HL-60 (cell line): ENCODE data around the gene IQCF2.

Source experiments
- DNase-seq, 2 experiments: peaks; one replicate each; pipeline ENCODE4 v3.0.0-alpha.2; 2010 to 2020; ENCODE audit warnings: low read depth in 1 of 2, low spot score in 1 of 2
- H3K27ac ChIP-seq: fragments of 250-450 bp; sonication (Bioruptor Pico); replicated peaks from 2 replicates; pipeline ENCODE4 v1.5.1; 2020; ENCODE audit warnings: mild to moderate bottlenecking, moderate library complexity
- H3K27me3 ChIP-seq: fragments of 250-450 bp; sonication (Bioruptor Pico); 2 replicates; pipeline ENCODE4 v1.5.1; 2021; ENCODE audit warnings: mild to moderate bottlenecking, moderate library complexity; ENCODE audit not compliant: insufficient read depth, poor library complexity, severe bottlenecking
- H3K4me3 ChIP-seq: replicated peaks from 2 replicates; pipeline ENCODE4 v1.5.1; 2011; ENCODE audit warnings: mild to moderate bottlenecking, control low read depth, low read length; ENCODE audit not compliant: insufficient read depth
- CTCF ChIP-seq: IDR thresholded peaks from one replicate; pipeline ENCODE4 v1.5.1; 2011; ENCODE audit warnings: low read length, control low read depth, inconsistent platforms; ENCODE audit not compliant: insufficient read depth
- GABPA ChIP-seq: IDR thresholded peaks from 2 replicates; pipeline ENCODE4 v1.6.1; 2012; ENCODE audit warnings: low read depth
- POLR2AphosphoS5 ChIP-seq: IDR thresholded peaks from 2 replicates; pipeline ENCODE4 v1.6.1; 2012; ENCODE audit warnings: low read depth
- REST ChIP-seq: IDR thresholded peaks from 2 replicates; pipeline ENCODE4 v1.6.1; 2012; ENCODE audit warnings: low read depth; ENCODE audit not compliant: insufficient replicate concordance
- SPI1 ChIP-seq: IDR thresholded peaks from 2 replicates; pipeline ENCODE4 v1.6.1; 2012; ENCODE audit warnings: low read depth, mild to moderate bottlenecking, borderline replicate concordance

The IQCF2 gene

GRCh38 chr3:51828297-51828696, 33.1 kb upstream of the IQCF2 start:
- DNase-seq = no peak
- no peak for TF ChIP-seq POLR2AphosphoS5
- no peak for TF ChIP-seq GABPA
- TF ChIP-seq SPI1 = no peak
- no peak for TF ChIP-seq REST
- TF ChIP-seq CTCF = no peak
- H3K27ac ChIP-seq = no peak overlapping the region
- H3K4me3 ChIP-seq = no peak overlapping the region
- peaks cover 2% of the 10 kb centered on the region for H3K27me3 ChIP-seq

GRCh38 chr3:51830345-51830744, 31.1 kb upstream of the IQCF2 start:
- no peak overlapping the region for H3K27ac ChIP-seq
- no peak for TF ChIP-seq POLR2AphosphoS5
- no peak for TF ChIP-seq GABPA
- TF ChIP-seq SPI1 = no peak
- TF ChIP-seq CTCF = no peak
- TF ChIP-seq REST = no peak
- H3K27me3 ChIP-seq = peaks cover 6% of the 10 kb centered on the region
- DNase-seq = no peak
- no peak overlapping the region for H3K4me3 ChIP-seq

GRCh38 chr3:51830836-51831385, 30.5 kb upstream of the IQCF2 start:
- TF ChIP-seq SPI1 (no peak), CTCF (no peak), POLR2AphosphoS5 (no peak), GABPA (no peak), REST (no peak)
- no peak overlapping the region for H3K4me3 ChIP-seq
- no peak overlapping the region for H3K27ac ChIP-seq
- peaks cover 4% of the 10 kb centered on the region for H3K27me3 ChIP-seq
- no peak for DNase-seq
